Uterus (tissue), 4 donors: ENCODE data around the gene YPEL2. TPM values are rescaled to one million over a fixed set of nuclear protein-coding genes. Genes with fewer than 3 reads are reported as not detected.
A peak's percentile ranks its signal among the peaks of the same experiment; 100 is the strongest.

ENCODE experiments used
- DNase-seq, 2 donors: peaks; one replicate each; pipeline ENCODE4 v3.0.0-alpha.2; 2019 to 2020
- H3K27ac ChIP-seq, 2 donors: fragments of 200-600 bp; sonication (generic); 1 replicate in 1 of 2; 2 replicates in 1 of 2; pipeline ENCODE4 v1.5.1; 2016 to 2018
- H3K27me3 ChIP-seq, 2 donors: fragments of 200-600 bp; sonication (generic); one replicate each; pipeline ENCODE4 v1.5.1; 2018 to 2019; ENCODE audit warnings: control low read depth in 1 of 2
- H3K36me3 ChIP-seq, 2 donors: fragments of 200-600 bp; sonication (generic); one replicate each; pipeline ENCODE4 v1.5.1; 2019; ENCODE audit warnings: control low read depth in 1 of 2
- H3K4me1 ChIP-seq, 2 donors: fragments of 200-600 bp; sonication (generic); one replicate each; pipeline ENCODE4 v1.5.1; 2018 to 2019; ENCODE audit warnings: control low read depth in 1 of 2
- H3K4me3 ChIP-seq, 2 donors: fragments of 200-600 bp; sonication (generic); 1 replicate in 1 of 2; 2 replicates in 1 of 2; pipeline ENCODE4 v1.5.1; 2018 to 2019; ENCODE audit warnings: mild to moderate bottlenecking in 1 of 2
- H3K9me3 ChIP-seq, 2 donors: fragments of 200-600 bp; sonication (generic); one replicate each; pipeline ENCODE4 v1.5.1; 2019; ENCODE audit warnings: control low read depth in 1 of 2
- POLR2A ChIP-seq, 2 donors: fragments of 450-650 bp; IDR thresholded peaks; one replicate each; pipeline ENCODE4 v1.6.1; 2016; ENCODE audit warnings: antibody characterized with exemption in 2 of 2, mild to moderate bottlenecking in 1 of 2, moderate library complexity in 1 of 2
- intact Hi-C: fragments of 100-400 bp; cut with DNase I; formaldehyde crosslinking; loops from one replicate; pipeline ENCODE4 v1.15.1; 2023; ENCODE audit warnings: low total_unique reads
- total RNA-seq, 4 donors: library from RNA; depleted of rRNA in 3 of 4; stranded (reverse); fragments of >200 nt in 3 of 4; gene quantifications; one replicate each; pipeline versions ENCODE4 v1.1.0 to v1.2.4, GENCODE V29; 2014 to 2023
- TF ChIP-seq, protein P1 (sequence below), 4 experiments: fragments of 200-600 bp in 2 of 4; fragments of 450-650 bp in 2 of 4; sonication (generic) in 2 of 4; IDR thresholded peaks; one replicate each; pipeline ENCODE4 v1.5.1; 2016 to 2019; ENCODE audit warnings: antibody characterized with exemption in 4 of 4, mild to moderate bottlenecking in 2 of 4, moderate library complexity in 1 of 4
- donor health status: DM: yes; HTN: yes; CAD: no.

Gene YPEL2
- total RNA-seq, 4 donors from 2014 or later = 21.2 to 91.7 (median 25.0) TPM

DNA sequence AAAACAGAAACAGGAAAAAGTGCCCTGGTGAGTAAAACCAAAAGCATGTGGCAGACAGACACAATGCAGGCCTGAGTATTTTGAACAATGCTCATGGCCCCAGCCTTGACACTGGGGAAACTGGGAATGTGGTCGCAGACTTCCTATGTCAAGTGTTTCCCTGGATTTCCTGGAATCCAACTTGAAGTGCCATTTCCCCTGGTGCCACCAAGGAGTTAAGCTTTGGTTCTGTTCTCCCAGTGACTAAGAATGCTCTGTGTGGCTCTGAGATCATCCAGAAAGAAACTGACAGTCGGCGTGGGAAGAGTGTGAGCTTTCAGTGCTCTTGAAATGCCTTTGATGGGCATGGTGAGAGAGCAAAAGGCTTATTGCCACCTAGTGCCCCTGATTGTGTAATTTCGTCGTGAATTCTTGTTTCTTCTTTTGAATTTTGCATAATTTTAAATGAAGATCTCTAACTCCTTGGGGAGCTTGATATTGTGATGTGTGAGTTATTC, 96.0 kb downstream of the YPEL2 start:
- Histone ChIP-seq H3K27me3 (no peaks in the 10 kb centered on the region), H3K9me3 (no peaks in the 10 kb centered on the region), H3K4me3 (no peak overlapping the region), H3K36me3 (no peaks in the 10 kb centered on the region), H3K4me1 (peaks cover 21 to 22% of the 10 kb centered on the region in 2 donors), H3K27ac (peak overlapping the region; percentile 86 to 94)
- intact Hi-C loops = loop anchor here (5.0 kb wide), 1 partner anchor 95 kb away; the partner anchor contains the start of gene YPEL2
- DNase-seq = peak in 1 of 2 donors; percentile 36
- no peak for TF ChIP-seq POLR2A (IDR thresholded peaks at IDR 0.05)
- TF ChIP-seq, protein P1, sequence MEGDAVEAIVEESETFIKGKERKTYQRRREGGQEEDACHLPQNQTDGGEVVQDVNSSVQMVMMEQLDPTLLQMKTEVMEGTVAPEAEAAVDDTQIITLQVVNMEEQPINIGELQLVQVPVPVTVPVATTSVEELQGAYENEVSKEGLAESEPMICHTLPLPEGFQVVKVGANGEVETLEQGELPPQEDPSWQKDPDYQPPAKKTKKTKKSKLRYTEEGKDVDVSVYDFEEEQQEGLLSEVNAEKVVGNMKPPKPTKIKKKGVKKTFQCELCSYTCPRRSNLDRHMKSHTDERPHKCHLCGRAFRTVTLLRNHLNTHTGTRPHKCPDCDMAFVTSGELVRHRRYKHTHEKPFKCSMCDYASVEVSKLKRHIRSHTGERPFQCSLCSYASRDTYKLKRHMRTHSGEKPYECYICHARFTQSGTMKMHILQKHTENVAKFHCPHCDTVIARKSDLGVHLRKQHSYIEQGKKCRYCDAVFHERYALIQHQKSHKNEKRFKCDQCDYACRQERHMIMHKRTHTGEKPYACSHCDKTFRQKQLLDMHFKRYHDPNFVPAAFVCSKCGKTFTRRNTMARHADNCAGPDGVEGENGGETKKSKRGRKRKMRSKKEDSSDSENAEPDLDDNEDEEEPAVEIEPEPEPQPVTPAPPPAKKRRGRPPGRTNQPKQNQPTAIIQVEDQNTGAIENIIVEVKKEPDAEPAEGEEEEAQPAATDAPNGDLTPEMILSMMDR (IDR thresholded peaks at IDR 0.05) = no peak

DNA sequence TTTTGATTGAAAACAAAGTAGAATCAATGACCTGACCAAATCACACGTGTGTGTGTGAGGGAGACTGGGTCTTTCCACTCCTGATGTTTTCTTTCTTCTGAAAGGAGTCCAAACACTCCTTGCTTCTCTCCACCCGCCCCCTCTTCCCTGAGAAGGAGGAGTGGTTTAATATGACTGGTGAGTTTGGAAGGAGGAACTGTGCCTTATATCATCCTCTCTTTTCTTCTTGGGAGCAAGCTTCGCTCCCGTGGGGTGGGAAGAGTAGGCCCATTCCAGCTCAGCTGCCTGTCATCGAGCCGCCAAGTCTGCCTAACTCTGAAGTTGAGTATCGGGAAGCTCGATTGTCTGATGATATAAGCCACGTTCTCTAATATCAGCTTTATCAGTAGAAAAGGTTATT, 96.5 kb downstream of the YPEL2 start:
- H3K4me1 ChIP-seq = peaks cover 21 to 22% of the 10 kb centered on the region in 2 donors
- no peak for TF ChIP-seq POLR2A (IDR thresholded peaks at IDR 0.05)
- TF ChIP-seq, protein P1 (IDR thresholded peaks at IDR 0.05) = no peak
- no peaks in the 10 kb centered on the region for H3K36me3 ChIP-seq
- DNase-seq = peak; percentile 52 to 64
- no peaks in the 10 kb centered on the region for H3K9me3 ChIP-seq
- no peaks in the 10 kb centered on the region for H3K27me3 ChIP-seq
- H3K4me3 ChIP-seq = no peak overlapping the region
- peak overlapping the region; percentile 86 to 94 for H3K27ac ChIP-seq
- intact Hi-C loops = loop anchor here (5.0 kb wide), 1 partner anchor 96 kb away; the partner anchor contains the start of gene YPEL2

DNA sequence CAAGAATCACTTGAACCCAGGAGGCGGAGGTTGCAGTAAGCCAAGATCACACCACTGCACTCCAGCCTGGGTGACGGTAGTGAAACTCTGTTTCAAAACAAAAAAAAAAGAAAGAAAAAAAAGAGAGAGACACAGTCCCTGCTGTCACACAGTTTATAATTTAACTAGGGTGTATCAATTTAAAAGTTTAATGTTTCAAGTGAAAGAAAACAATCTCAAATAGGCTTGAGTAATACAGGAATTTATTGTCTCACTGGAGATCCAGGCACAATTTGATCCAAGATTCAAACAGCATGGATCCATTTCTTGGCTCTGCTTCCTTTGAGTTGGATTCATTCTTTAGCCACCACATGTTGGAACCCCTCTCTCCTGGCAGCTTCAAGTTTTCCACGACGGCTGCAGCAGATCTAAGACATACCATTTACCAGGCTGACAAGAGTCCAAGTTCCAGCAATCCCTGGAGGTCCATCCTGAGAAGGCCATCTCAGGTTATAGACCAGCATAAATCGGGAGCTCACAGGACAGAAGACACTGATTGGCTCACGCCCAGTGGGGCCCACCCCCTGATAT, 97.5 kb downstream of the YPEL2 start:
- intact Hi-C loops = loop anchor here (5.0 kb wide), 1 partner anchor 97 kb away; the partner anchor contains the start of gene YPEL2
- no peak for TF ChIP-seq POLR2A (IDR thresholded peaks at IDR 0.05)
- TF ChIP-seq, protein P1 (IDR thresholded peaks at IDR 0.05) = no peak
- H3K4me1 ChIP-seq = peaks cover 16 to 21% of the 10 kb centered on the region in 2 donors
- no peaks in the 10 kb centered on the region for H3K9me3 ChIP-seq
- H3K27ac ChIP-seq = peak overlapping the region; percentile 86 to 94
- DNase-seq = no peak
- H3K27me3 ChIP-seq = no peaks in the 10 kb centered on the region
- H3K36me3 ChIP-seq = no peaks in the 10 kb centered on the region
- no peak overlapping the region for H3K4me3 ChIP-seq

DNA sequence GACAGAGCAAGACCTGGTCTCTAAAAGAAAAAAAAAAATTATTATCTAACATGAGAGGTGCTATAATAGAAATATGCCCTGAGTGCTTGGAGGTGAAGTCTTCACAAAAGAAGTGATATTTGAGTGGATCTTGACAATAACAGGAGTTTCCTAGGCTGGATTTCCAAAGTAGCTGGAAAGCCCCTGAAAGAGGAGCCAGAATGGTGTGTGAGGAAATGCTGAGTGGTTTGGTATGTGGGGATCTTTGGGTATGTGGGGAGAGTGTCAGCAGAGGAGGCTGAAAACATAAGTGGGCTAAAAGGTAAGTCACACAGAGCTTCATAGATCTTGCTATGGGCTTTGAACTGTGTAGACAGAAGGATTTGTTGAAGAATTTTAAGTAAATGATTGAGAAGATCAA, 100.1 kb downstream of the YPEL2 start:
- Histone ChIP-seq H3K9me3 (no peaks in the 10 kb centered on the region), H3K27me3 (no peaks in the 10 kb centered on the region), H3K36me3 (no peaks in the 10 kb centered on the region), H3K4me3 (no peak overlapping the region), H3K4me1 (peaks cover 1 to 13% of the 10 kb centered on the region in 2 donors), H3K27ac (no peak overlapping the region)
- DNase-seq = no peak
- intact Hi-C loops = no loop called here
- TF ChIP-seq POLR2A (IDR thresholded peaks at IDR 0.05) = no peak
- TF ChIP-seq, protein P1 (IDR thresholded peaks at IDR 0.05) = no peak

DNA sequence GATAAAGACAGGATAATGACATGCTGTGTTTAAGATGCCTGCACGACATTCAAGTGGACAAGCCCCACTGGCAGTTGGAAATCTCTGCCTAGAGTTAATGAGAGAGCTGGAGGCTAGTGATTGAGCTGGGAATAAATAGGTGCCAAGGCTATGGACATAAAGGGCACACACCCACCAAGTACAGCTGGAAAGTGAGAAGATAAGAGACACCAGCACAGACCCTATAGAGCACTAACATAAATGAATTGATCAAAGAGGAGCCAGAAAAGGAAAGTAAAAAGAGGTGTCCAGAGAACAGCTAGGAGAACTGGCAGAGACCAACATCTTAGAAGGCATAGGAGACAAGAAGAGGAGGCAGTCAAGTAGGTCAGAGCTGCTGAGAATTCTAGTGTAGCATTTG, 101.2 kb downstream of the YPEL2 start:
- TF ChIP-seq POLR2A (IDR thresholded peaks at IDR 0.05) = no peak
- TF ChIP-seq, protein P1 (IDR thresholded peaks at IDR 0.05) = no peak
- Histone ChIP-seq H3K27ac (no peak overlapping the region), H3K4me1 (peaks cover 0 to 9% of the 10 kb centered on the region in 2 donors), H3K9me3 (no peaks in the 10 kb centered on the region), H3K36me3 (no peaks in the 10 kb centered on the region), H3K4me3 (no peak overlapping the region), H3K27me3 (no peaks in the 10 kb centered on the region)
- intact Hi-C loops = no loop called here
- no peak for DNase-seq
